Fibroblast of pulmonary artery (primary cell): Measurements from ENCODE around the gene SLC30A7.

Experiments used
- DNase-seq: peaks from one replicate; pipeline ENCODE4 v3.0.0-alpha.2; 2010; ENCODE audit warnings: low read depth
- H3K4me3 ChIP-seq: replicated peaks from 2 replicates; pipeline ENCODE4 v1.5.1; 2011; ENCODE audit warnings: low read depth, mild to moderate bottlenecking, control low read depth, low read length, moderate library complexity
- TF ChIP-seq, protein P1 (sequence below): IDR thresholded peaks from 2 replicates; pipeline ENCODE4 v1.5.1; 2011; ENCODE audit warnings: mild to moderate bottlenecking, control low read depth, low read length, inconsistent platforms; ENCODE audit errors: missing control alignments

SLC30A7 gene

GRCh38 chr1:101000131-101000873 is 104.4 kb downstream of the SLC30A7 start:
- no peak overlapping the region for H3K4me3 ChIP-seq
- TF ChIP-seq, protein P1, sequence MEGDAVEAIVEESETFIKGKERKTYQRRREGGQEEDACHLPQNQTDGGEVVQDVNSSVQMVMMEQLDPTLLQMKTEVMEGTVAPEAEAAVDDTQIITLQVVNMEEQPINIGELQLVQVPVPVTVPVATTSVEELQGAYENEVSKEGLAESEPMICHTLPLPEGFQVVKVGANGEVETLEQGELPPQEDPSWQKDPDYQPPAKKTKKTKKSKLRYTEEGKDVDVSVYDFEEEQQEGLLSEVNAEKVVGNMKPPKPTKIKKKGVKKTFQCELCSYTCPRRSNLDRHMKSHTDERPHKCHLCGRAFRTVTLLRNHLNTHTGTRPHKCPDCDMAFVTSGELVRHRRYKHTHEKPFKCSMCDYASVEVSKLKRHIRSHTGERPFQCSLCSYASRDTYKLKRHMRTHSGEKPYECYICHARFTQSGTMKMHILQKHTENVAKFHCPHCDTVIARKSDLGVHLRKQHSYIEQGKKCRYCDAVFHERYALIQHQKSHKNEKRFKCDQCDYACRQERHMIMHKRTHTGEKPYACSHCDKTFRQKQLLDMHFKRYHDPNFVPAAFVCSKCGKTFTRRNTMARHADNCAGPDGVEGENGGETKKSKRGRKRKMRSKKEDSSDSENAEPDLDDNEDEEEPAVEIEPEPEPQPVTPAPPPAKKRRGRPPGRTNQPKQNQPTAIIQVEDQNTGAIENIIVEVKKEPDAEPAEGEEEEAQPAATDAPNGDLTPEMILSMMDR: no peak
- DNase-seq: no peak

DNA sequence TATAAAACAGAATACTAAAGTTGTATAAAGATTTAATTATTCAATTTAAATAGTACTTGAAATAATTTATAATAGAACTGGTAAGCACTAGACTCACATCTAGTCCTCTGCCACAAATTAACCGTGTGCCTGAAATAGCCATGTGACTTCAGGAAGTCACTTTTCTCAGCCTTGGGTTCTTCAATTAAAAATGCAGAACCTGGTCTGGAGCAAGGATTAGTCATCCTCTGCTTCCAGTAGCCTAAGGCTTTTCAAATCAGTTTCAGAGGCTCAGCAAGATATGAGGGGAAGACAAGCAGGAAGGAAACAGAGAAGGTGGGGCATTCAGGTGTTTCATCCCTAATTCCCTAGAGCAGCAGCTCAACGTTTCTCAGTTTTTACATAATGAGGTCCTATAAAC is 106.7 kb downstream of the SLC30A7 start:
- TF ChIP-seq, protein P1: no peak
- H3K4me3 ChIP-seq: no peak overlapping the region
- DNase-seq: no peak

GRCh38 chr1:101003012-101003650 is 107.2 kb downstream of the SLC30A7 start:
- DNase-seq: no peak
- TF ChIP-seq, protein P1: no peak
- no peak overlapping the region for H3K4me3 ChIP-seq

GRCh38 chr1:101004061-101004460 is 108.2 kb downstream of the SLC30A7 start:
- TF ChIP-seq, protein P1: no peak
- peak; percentile 81 for DNase-seq
- H3K4me3 ChIP-seq: no peak overlapping the region

DNA sequence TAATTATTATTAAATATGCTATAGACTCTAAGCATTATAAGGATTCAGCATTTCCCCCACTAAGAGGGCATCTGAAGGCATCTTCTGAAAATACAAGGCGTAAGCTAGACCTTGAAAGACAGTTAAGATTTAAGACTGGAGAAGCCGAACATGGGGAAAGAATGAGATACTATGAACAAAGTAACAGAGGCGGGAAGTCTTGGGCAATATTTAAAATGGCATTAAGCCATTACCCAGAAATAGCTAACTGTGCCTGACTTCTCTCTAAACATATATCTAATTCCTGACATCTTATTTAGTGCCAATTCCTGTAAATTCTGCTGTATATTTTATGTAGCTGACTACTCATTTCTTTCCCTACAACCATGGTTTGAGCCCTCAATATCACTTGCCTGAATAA is 108.8 kb downstream of the SLC30A7 start:
- peak; percentile 79 for DNase-seq

DNA sequence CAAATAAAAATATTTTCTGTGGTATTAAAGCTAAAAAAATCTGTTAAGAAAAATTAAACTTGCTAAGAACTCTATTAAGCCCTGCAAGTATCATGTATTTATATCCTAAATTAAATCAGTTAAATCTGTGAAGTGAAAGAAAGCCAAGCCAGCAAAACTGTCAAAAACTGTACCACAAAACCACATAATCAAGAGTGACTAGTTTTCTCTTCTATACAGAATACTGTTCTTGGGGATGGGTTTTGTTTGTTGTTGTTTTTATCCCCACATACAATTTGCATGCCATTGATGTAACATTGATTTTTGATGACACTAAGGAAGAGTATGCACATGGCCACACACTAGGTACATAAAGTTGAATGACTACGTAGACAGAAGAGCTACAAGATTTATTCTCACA is 109.3 kb downstream of the SLC30A7 start:
- TF ChIP-seq, protein P1: no peak
- no peak for DNase-seq
- no peak overlapping the region for H3K4me3 ChIP-seq

More for the DNA sequence above, 108.8 kb downstream of the SLC30A7 start:
- TF ChIP-seq, protein P1: no peak
- no peak overlapping the region for H3K4me3 ChIP-seq
